ENCODE measurements around the gene CNTN3.

- TF ChIP-seq, protein P1, sequence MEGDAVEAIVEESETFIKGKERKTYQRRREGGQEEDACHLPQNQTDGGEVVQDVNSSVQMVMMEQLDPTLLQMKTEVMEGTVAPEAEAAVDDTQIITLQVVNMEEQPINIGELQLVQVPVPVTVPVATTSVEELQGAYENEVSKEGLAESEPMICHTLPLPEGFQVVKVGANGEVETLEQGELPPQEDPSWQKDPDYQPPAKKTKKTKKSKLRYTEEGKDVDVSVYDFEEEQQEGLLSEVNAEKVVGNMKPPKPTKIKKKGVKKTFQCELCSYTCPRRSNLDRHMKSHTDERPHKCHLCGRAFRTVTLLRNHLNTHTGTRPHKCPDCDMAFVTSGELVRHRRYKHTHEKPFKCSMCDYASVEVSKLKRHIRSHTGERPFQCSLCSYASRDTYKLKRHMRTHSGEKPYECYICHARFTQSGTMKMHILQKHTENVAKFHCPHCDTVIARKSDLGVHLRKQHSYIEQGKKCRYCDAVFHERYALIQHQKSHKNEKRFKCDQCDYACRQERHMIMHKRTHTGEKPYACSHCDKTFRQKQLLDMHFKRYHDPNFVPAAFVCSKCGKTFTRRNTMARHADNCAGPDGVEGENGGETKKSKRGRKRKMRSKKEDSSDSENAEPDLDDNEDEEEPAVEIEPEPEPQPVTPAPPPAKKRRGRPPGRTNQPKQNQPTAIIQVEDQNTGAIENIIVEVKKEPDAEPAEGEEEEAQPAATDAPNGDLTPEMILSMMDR (IDR thresholded peaks at IDR 0.05): no peak
- peak in 1 of 3 donors; percentile 14 for TF ChIP-seq POLR2A (IDR thresholded peaks at IDR 0.05)
Measured at GRCh38 chr3:74614107-74614967, at the start of gene CNTN3.

Data from body of pancreas (tissue), 4 donors.